ENCODE results near the gene ARG2. TPM values are rescaled to one million over a fixed set of nuclear protein-coding genes. Genes with fewer than 3 reads are reported as not detected.

The ARG2 gene
- total and polyA plus RNA-seq, 2 of the 4 experiments (the other 2 are of a cell fraction), result 1.1 to 2.5 TPM

DNA sequence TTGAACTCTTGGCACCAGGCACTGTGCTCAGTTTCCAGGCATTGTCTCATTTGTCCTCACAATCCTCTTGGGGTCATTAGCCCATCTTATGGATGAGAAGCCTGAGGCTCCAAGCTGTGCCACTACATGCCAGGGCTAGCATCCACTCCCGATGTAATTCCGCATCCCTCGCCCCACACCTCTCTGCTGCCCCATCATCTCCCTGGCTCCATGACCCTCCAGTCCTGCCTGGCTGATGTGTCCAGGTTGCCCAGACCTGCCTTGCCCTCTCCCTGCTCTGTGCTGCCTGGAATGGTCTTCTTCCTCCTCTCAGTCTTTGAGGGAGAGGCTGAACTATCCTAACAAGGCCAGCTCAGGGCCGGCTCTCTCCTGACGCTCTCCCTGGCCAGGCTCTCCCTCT, 47.1 kb upstream of the ARG2 start:
- H3K36me3 ChIP-seq (ENCODE audit: control insufficient read depth, insufficient read depth, low read length), result no peaks in the 10 kb centered on the region
- no peak overlapping the region for H3K4me2 ChIP-seq (ENCODE audit: low read depth, low read length)
- TF ChIP-seq RCOR1 (IDR thresholded peaks at IDR 0.05; ENCODE audit: insufficient replicate concordance, low read length) (no peak), CEBPB (IDR thresholded peaks at IDR 0.05; ENCODE audit: low read depth, low read length) (no peak), SMC3 (IDR thresholded peaks at IDR 0.05; ENCODE audit: low read depth, low read length) (no peak), NFE2L2 (IDR thresholded peaks at IDR 0.05; ENCODE audit: low read depth, low read length) (no peak), FOS (IDR thresholded peaks at IDR 0.05; ENCODE audit: low read depth, low read length) (no peak), MXI1 (IDR thresholded peaks at IDR 0.05; ENCODE audit: borderline replicate concordance, low read depth, low read length) (no peak)
- H3K27me3 ChIP-seq (ENCODE audit: control insufficient read depth, insufficient read depth, low read length), result peaks cover 6% of the 10 kb centered on the region
- no peak overlapping the region for H2BK15ac ChIP-seq (ENCODE audit: low read depth, low read length)
- ChIA-PET POLR2A (ENCODE audit: unreplicated experiment) (no interaction called here), CTCF (interaction anchor here (1.4 to 3.6 kb wide), 4 partner anchors 40 to 145 kb away, joined by 5 to 39 read pairs (median 18); partner anchors contain the start of gene PLEKHH1)
- H2BK5ac ChIP-seq (ENCODE audit: low read depth, low read length, poor library complexity, severe bottlenecking), result no peak overlapping the region
- no peak overlapping the region for H2BK120ac ChIP-seq (ENCODE audit: low read depth, low read length)
- H3K9me1 ChIP-seq (ENCODE audit: insufficient read depth, low read length), result no peaks in the 10 kb centered on the region
- H4K20me1 ChIP-seq (ENCODE audit: insufficient read depth, low read length), result no peaks in the 10 kb centered on the region
- dilution Hi-C loops (cut with HindIII; ENCODE audit: low sequenced_read_pairs, unreplicated experiment), result no loop called here
- no peak overlapping the region for H4K5ac ChIP-seq (ENCODE audit: low read depth, low read length)
- WGBS, 2 experiments (ENCODE audit: extremely low coverage in 2 of 2, insufficient read length in 1 of 2), result 89% methylated on average over 5 of the region's 5 CpGs; no CpG with 5 or more reads in 1 of the 2 experiments
- ATAC-seq (ENCODE audit: low read depth), result no peak
- H3K4ac ChIP-seq (ENCODE audit: low read depth, low read length), result no peak overlapping the region
- no peaks in the 10 kb centered on the region for H3K4me1 ChIP-seq (ENCODE audit: control insufficient read depth, insufficient read depth, low read length)
- H3K9me3 ChIP-seq (ENCODE audit: control insufficient read depth, insufficient read depth, low read length), result no peaks in the 10 kb centered on the region
- no peak for DNase-seq
- H3K4me3 ChIP-seq (ENCODE audit: insufficient read depth, low read depth, low read length), result no peak overlapping the region
- H2BK20ac ChIP-seq (ENCODE audit: low read depth, low read length), result no peak overlapping the region
- H2AK9ac ChIP-seq (replicated peaks; ENCODE audit: low read depth, low read length, poor library complexity), result no peak overlapping the region
- intact Hi-C loops (cut with micrococcal nuclease), result no loop called here
- H4K91ac ChIP-seq (ENCODE audit: insufficient read depth, low read depth, low read length), result no peak overlapping the region
- H3K9ac ChIP-seq (ENCODE audit: low read depth, low read length), result no peak overlapping the region
- in situ Hi-C loops (cut with MboI; ENCODE audit: low sequenced_read_pairs), result no loop called here
- no peak overlapping the region for H3K27ac ChIP-seq (ENCODE audit: insufficient read depth, low read length)
- H3K14ac ChIP-seq (replicated peaks; ENCODE audit: low read depth, low read length), result no peak overlapping the region
- no peak overlapping the region for H2AK5ac ChIP-seq (ENCODE audit: low read depth, low read length)
- BruUV-seq (replicated peaks), result no TSS peak
- no peak overlapping the region for H2AFZ ChIP-seq (replicated peaks; ENCODE audit: low read length, poor library complexity)
- no peak overlapping the region for H3K18ac ChIP-seq (ENCODE audit: low read depth, low read length)
- no peak overlapping the region for H3K23ac ChIP-seq (ENCODE audit: low read depth, low read length)
- H3K56ac ChIP-seq (ENCODE audit: extremely low read depth, insufficient read depth, low read length), result no peak overlapping the region
- H3K79me1 ChIP-seq (ENCODE audit: low read depth in 1 of 2, low read length in 2 of 2), result no peaks in the 10 kb centered on the region
- H4K8ac ChIP-seq (ENCODE audit: low read depth in 2 of 2, low read length in 2 of 2), result no peak overlapping the region

Data from IMR-90 (cell line).